BJ (cell line): ENCODE measurements around the gene PDE5A. TPM values are rescaled to one million over a fixed set of nuclear protein-coding genes. Genes with fewer than 3 reads are reported as not detected.

Experiments
- CTCF ChIA-PET: fragments of 350-600 bp; formaldehyde crosslinking; extraction: SDS; loops from one replicate; lab custom pipeline; 2021; ENCODE audit warnings: antibody characterized with exemption, inconsistent platforms; lab: Yijun Ruan, JAX
- POLR2A ChIA-PET: fragments of 300-600 bp; sonication (Branson Sonifier 250); formaldehyde crosslinking; extraction: SDS; loops from one replicate; lab custom pipeline; 2021; ENCODE audit warnings: antibody characterized with exemption; lab: Charles Lee
- DNase-seq: peaks from one replicate; pipeline ENCODE4 v3.0.0-alpha.2; 2011; ENCODE audit warnings: low read depth
- H3K27me3 ChIP-seq: 2 replicates; pipeline ENCODE4 v1.6.0; 2011; ENCODE audit warnings: low read length; ENCODE audit not compliant: control insufficient read depth, insufficient read depth
- H3K36me3 ChIP-seq: 2 replicates; pipeline ENCODE4 v1.5.1; 2011; ENCODE audit warnings: low read length; ENCODE audit not compliant: control insufficient read depth, insufficient read depth
- H3K4me3 ChIP-seq: 2 replicates; pipeline ENCODE4 v1.5.1; 2011; ENCODE audit warnings: low read depth, mild to moderate bottlenecking, control low read depth, low read length
- polyA plus RNA-seq: library from polyadenylated mRNA; depleted of rRNA; stranded (reverse); fragments of >200 nt; gene quantifications from 2 replicates; pipeline ENCODE4 v1.2.3, GENCODE V29; 2011
- TF ChIP-seq, protein P1 (sequence below): IDR thresholded peaks from 2 replicates; pipeline ENCODE4 v1.5.1; 2011; ENCODE audit warnings: low read depth, mild to moderate bottlenecking, control low read depth, inconsistent platforms, low read length, moderate library complexity; ENCODE audit not compliant: insufficient read depth

The PDE5A gene
- polyA plus RNA-seq, 1 experiment: 69.0 TPM

DNA sequence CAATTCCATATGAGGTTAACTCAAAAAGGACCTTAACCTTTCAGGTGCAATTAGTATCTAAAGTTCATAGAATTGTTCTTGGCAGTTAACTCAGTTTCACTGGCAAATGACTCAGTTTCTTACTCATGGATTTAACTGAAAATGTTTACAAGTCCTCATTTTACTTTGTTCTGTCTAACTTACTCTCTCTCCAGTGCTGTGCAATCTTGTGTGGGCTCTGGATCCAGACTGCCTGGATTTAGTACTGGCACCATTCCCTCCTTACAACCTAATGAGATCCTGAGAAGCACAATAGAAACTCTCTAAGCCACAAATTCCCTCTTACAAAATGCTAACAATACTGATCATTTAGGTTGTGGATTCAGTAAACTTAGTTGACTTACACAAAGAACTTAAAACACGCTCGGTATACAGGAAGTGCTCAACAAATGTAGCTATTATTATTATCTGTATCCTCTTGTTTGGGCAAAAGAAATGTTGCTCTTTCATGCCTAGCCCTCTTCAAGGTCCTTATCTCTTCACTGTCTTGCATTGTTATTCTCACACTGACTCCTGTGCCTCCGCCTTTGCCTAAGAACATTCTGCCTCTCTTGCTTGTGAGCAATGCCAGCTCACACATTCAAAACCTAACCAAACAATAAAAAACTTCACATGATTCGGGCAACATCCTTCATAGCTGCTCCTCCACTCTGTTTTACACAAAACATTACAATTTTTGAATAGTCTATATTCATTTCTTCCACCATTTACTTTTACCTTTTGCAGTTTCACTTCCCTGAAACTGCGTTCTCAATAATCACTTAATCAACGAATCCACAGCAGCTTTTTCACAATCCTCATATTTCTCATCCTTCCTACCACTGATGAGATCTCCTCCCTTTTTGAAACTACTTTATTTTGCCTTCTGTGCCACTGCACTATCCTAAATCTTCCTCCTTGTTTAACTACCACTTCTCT is 91.8 kb downstream of the PDE5A start:
- Histone ChIP-seq H3K27me3 (no peaks in the 10 kb centered on the region), H3K36me3 (peaks cover 5% of the 10 kb centered on the region), H3K4me3 (no peak overlapping the region)
- POLR2A ChIA-PET: no interaction called here
- TF ChIP-seq, protein P1, sequence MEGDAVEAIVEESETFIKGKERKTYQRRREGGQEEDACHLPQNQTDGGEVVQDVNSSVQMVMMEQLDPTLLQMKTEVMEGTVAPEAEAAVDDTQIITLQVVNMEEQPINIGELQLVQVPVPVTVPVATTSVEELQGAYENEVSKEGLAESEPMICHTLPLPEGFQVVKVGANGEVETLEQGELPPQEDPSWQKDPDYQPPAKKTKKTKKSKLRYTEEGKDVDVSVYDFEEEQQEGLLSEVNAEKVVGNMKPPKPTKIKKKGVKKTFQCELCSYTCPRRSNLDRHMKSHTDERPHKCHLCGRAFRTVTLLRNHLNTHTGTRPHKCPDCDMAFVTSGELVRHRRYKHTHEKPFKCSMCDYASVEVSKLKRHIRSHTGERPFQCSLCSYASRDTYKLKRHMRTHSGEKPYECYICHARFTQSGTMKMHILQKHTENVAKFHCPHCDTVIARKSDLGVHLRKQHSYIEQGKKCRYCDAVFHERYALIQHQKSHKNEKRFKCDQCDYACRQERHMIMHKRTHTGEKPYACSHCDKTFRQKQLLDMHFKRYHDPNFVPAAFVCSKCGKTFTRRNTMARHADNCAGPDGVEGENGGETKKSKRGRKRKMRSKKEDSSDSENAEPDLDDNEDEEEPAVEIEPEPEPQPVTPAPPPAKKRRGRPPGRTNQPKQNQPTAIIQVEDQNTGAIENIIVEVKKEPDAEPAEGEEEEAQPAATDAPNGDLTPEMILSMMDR: no peak
- CTCF ChIA-PET: interaction anchor here (1.4 kb wide), 1 partner anchor 22 kb away, joined by 4 read pairs; no protein-coding TSS in a partner anchor
- DNase-seq: no peak

DNA sequence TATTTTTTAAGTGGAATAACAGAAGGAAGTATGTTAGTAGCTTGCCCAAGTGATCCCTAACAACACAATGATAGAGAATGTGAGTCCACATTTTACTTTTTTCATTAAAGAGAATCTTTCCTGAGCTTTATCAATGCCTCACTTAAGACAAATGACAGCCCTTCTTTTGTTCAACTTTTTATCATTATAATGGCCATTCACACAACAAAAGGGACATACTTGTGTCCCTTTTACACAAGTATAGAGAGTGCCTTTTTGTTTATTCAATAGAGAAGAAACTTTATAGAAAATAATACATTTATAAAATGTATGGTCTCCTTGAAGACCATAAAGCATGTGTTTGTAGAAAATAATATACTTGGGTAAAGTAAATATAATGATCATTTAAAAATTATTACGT is 96.3 kb downstream of the PDE5A start:
- CTCF ChIA-PET: no interaction called here
- POLR2A ChIA-PET: no interaction called here
- Histone ChIP-seq H3K36me3 (peaks cover 7% of the 10 kb centered on the region), H3K27me3 (no peaks in the 10 kb centered on the region), H3K4me3 (no peak overlapping the region)
- TF ChIP-seq, protein P1: no peak
- DNase-seq: no peak

DNA sequence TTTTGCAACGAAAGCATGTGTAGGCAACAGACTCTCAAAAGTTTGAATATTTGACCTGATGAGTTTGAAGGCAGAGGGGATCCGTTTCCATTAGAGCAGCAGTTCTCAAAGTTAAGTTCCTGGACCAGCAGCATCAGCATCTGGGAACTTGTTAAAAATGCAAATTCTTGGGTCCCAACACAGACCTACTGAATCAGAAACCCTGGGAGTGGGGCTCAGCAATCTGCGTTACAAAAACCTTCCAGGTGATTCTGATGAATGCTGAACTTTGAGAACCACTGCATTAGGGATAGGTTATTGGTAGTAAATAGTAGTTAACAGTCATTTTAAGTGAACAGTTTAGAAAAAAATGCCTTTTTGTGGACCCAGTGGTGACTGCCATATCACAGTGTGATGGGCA is 98.8 kb downstream of the PDE5A start:
- CTCF ChIA-PET: interaction anchor here (1.2 kb wide), 1 partner anchor 13 kb away, joined by 4 read pairs; no protein-coding TSS in a partner anchor
- no peak for DNase-seq

GRCh38 chr4:119526786-119527550 is 101.6 kb downstream of the PDE5A start:
- POLR2A ChIA-PET: no interaction called here
- CTCF ChIA-PET: interaction anchor here (0.8 to 1.1 kb wide), 2 partner anchors 9 to 101 kb away, joined by 3 read pairs; no protein-coding TSS in a partner anchor

More for the DNA sequence above, 98.8 kb downstream of the PDE5A start:
- TF ChIP-seq, protein P1: no peak
- Histone ChIP-seq H3K4me3 (no peak overlapping the region), H3K36me3 (peaks cover 5% of the 10 kb centered on the region), H3K27me3 (no peaks in the 10 kb centered on the region)
- POLR2A ChIA-PET: no interaction called here

More at GRCh38 chr4:119526786-119527550, 101.6 kb downstream of the PDE5A start:
- TF ChIP-seq, protein P1: no peak
- DNase-seq: no peak
- H3K36me3 ChIP-seq: peaks cover 6% of the 10 kb centered on the region
- no peak overlapping the region for H3K4me3 ChIP-seq
- H3K27me3 ChIP-seq: no peaks in the 10 kb centered on the region
